Tibial artery (tissue), 4 donors: ENCODE results near the gene VPS26A.
"Not testable (repeated sequence)": the region's sequence is repeated elsewhere in the genome, so short reads cannot be mapped to it uniquely, and the experiment has no call there.

ENCODE experiments used
- DNase-seq, 2 donors: peaks; one replicate each; pipeline ENCODE4 v3.0.0-alpha.2; 2019
- H3K27ac ChIP-seq, 2 donors: fragments of 200-600 bp; sonication (generic) in 1 of 2; 1 replicate in 1 of 2; 2 replicates in 1 of 2; pipeline ENCODE4 v1.5.1; 2018 to 2019; ENCODE audit warnings: mild to moderate bottlenecking in 1 of 2
- H3K27me3 ChIP-seq, 2 donors: fragments of 200-600 bp; sonication (generic) in 1 of 2; one replicate each; pipeline versions ENCODE4 v1.5.1 to v1.6.0; 2016 to 2019
- H3K36me3 ChIP-seq, 3 donors: fragments of 200-600 bp; sonication (generic) in 2 of 3; one replicate each; pipeline ENCODE4 v1.5.1; 2016 to 2019; ENCODE audit warnings: mild to moderate bottlenecking in 2 of 3
- H3K4me1 ChIP-seq, 4 donors: fragments of 200-600 bp; sonication (generic) in 2 of 4; 1 replicate in 3 of 4; 2 replicates in 1 of 4; pipeline ENCODE4 v1.5.1; 2016 to 2019
- H3K4me3 ChIP-seq, 2 donors: fragments of 200-600 bp; sonication (generic) in 1 of 2; 1 replicate in 1 of 2; 2 replicates in 1 of 2; pipeline ENCODE4 v1.5.1; 2018 to 2019; ENCODE audit warnings: mild to moderate bottlenecking in 2 of 2
- H3K9me3 ChIP-seq, 3 donors: fragments of 200-600 bp; sonication (generic) in 1 of 3; one replicate each; pipeline ENCODE4 v1.5.1; 2016 to 2019
- CTCF ChIP-seq, 2 experiments: fragments of 200-600 bp in 1 of 2; fragments of 450-650 bp in 1 of 2; IDR thresholded peaks; one replicate each; pipeline ENCODE4 v1.5.1; 2017 to 2019; ENCODE audit warnings: antibody characterized with exemption in 2 of 2, mild to moderate bottlenecking in 1 of 2, moderate library complexity in 1 of 2
- intact Hi-C: fragments of 100-400 bp; cut with DNase I; formaldehyde crosslinking; loops from one replicate; pipeline ENCODE4 v1.15.0; 2023; ENCODE audit warnings: low total_unique reads

The VPS26A gene

GRCh38 chr10:69124563-69125268 is 738 bp downstream of the VPS26A start:
- TF ChIP-seq CTCF (IDR thresholded peaks at IDR 0.05) = no peak
- Histone ChIP-seq H3K36me3 (no peaks in the 10 kb centered on the region), H3K9me3 (no peaks in the 10 kb centered on the region), H3K4me3 (peak overlapping the region; percentile 71 to 93), H3K27me3 (no peaks in the 10 kb centered on the region), H3K4me1 (peaks cover 0 to 24% (median 16%) of the 10 kb centered on the region in 4 donors), H3K27ac (peak overlapping the region; percentile 98)
- peak in 1 of 2 donors; percentile 40 for DNase-seq
- intact Hi-C loops = no loop called here

- intact Hi-C loops = no loop called here
- Histone ChIP-seq H3K4me1 (peaks cover 0 to 24% (median 18%) of the 10 kb centered on the region in 4 donors), H3K27ac (peak overlapping the region in 1 of 2 donors; percentile 98), H3K36me3 (no peaks in the 10 kb centered on the region), H3K4me3 (peak overlapping the region; percentile 71 to 93), H3K9me3 (no peaks in the 10 kb centered on the region), H3K27me3 (no peaks in the 10 kb centered on the region)
- no peak for TF ChIP-seq CTCF (IDR thresholded peaks at IDR 0.05)
- DNase-seq = no peak
Observed at GRCh38 chr10:69125554-69125953, 1.6 kb downstream of the VPS26A start.

- H3K9me3 ChIP-seq = no peaks in the 10 kb centered on the region
- no peak for DNase-seq
- peaks cover 8 to 21% (median 15%) of the 10 kb centered on the region in 3 donors for H3K36me3 ChIP-seq
- TF ChIP-seq CTCF (IDR thresholded peaks at IDR 0.05) = no peak
- intact Hi-C loops = no loop called here
- H3K4me1 ChIP-seq = peaks cover 0 to 25% (median 8%) of the 10 kb centered on the region in 4 donors
- no peak overlapping the region for H3K27ac ChIP-seq
- no peak overlapping the region for H3K4me3 ChIP-seq
- no peaks in the 10 kb centered on the region for H3K27me3 ChIP-seq
Observed at GRCh38 chr10:69130251-69130650, 6.3 kb downstream of the VPS26A start.

- intact Hi-C loops = no loop called here
- Histone ChIP-seq H3K36me3 (peaks cover 14 to 23% (median 18%) of the 10 kb centered on the region in 3 donors), H3K4me1 (no peaks in the 10 kb centered on the region), H3K27ac (no peak overlapping the region), H3K27me3 (no peaks in the 10 kb centered on the region), H3K9me3 (no peaks in the 10 kb centered on the region), H3K4me3 (no peak overlapping the region)
- no peak for DNase-seq
- TF ChIP-seq CTCF (IDR thresholded peaks at IDR 0.05) = no peak
Observed at GRCh38 chr10:69139961-69140360, 16.0 kb downstream of the VPS26A start.

GRCh38 chr10:69141304-69141703 is 17.3 kb downstream of the VPS26A start:
- no peak overlapping the region for H3K4me3 ChIP-seq
- H3K36me3 ChIP-seq = peaks cover 9 to 17% (median 11%) of the 10 kb centered on the region in 3 donors
- no peak overlapping the region for H3K27ac ChIP-seq
- intact Hi-C loops = no loop called here
- no peak for TF ChIP-seq CTCF (IDR thresholded peaks at IDR 0.05)
- no peaks in the 10 kb centered on the region for H3K9me3 ChIP-seq
- DNase-seq = no peak
- H3K27me3 ChIP-seq = no peaks in the 10 kb centered on the region
- no peaks in the 10 kb centered on the region for H3K4me1 ChIP-seq

- H3K27ac ChIP-seq, intact Hi-C loops, H3K36me3 ChIP-seq, DNase-seq, H3K9me3 ChIP-seq, H3K27me3 ChIP-seq, H3K4me3 ChIP-seq, H3K4me1 ChIP-seq: not testable (repeated sequence)
Observed at GRCh38 chr10:69142074-69142473, 18.1 kb downstream of the VPS26A start.
